H7 (cell line): ENCODE data around the gene SREBF1. TPM values are rescaled to one million over a fixed set of nuclear protein-coding genes. Genes with fewer than 3 reads are reported as not detected.

Source experiments
- DNase-seq: peaks from one replicate; pipeline ENCODE4 v3.0.0; 2012
- H3K27me3 ChIP-seq: 2 replicates; pipeline ENCODE4 v1.6.0; 2011; ENCODE audit warnings: mild to moderate bottlenecking, low read length; ENCODE audit not compliant: control insufficient read depth, insufficient read depth
- H3K36me3 ChIP-seq: replicated peaks from 2 replicates; pipeline ENCODE4 v1.5.1; 2011; ENCODE audit warnings: low read length; ENCODE audit not compliant: control insufficient read depth, insufficient read depth
- H3K4me3 ChIP-seq: 2 replicates; pipeline ENCODE4 v1.5.1; 2011; ENCODE audit warnings: low read depth, mild to moderate bottlenecking, control low read depth, low read length, moderate library complexity; ENCODE audit not compliant: insufficient read depth
- total RNA-seq: library from RNA; depleted of rRNA; stranded (reverse); fragments of >200 nt; shearing (Covaris generic); gene quantifications from 2 replicates; pipeline ENCODE4 v1.2.3, GENCODE V29; 2014

The SREBF1 gene
- total RNA-seq, 1 experiment from 2014 or later = 43.6 TPM

DNA sequence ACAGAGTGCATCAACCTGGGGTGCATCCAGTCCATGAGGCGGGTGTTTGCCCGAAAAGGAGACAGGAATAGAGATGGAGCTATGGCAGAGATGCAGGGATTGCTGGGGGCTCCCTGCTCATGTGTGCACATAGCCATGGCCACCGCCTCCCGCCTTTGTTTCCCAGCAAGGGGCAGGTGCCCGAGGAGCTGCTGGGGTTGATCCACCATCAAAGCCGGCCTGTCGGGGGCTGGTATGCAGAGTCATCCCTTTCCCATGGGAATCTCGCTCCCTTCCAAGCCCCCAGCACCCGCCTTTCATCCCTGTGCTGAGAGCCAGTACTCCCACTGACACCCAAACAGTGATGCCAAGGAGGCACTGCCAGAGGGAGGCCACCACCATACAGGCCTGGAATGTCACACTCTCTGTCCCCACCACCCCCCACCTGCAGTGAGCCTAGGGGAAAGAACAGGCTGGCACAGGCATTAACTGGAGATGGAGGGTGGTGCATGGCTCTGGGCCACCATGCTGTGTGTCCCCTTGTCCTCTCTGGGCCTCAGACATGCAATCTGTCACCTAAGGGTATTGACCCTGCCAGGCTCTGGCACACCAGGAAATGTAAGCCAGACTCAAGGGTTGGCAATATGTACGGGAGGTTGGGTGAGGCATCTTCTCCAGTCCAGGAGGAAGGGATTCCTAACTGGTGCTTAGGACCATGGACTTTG lies 65.1 kb downstream of the SREBF1 start:
- Histone ChIP-seq H3K27me3 (no peaks in the 10 kb centered on the region), H3K36me3 (no peaks in the 10 kb centered on the region), H3K4me3 (no peak overlapping the region)
- no peak for DNase-seq

DNA sequence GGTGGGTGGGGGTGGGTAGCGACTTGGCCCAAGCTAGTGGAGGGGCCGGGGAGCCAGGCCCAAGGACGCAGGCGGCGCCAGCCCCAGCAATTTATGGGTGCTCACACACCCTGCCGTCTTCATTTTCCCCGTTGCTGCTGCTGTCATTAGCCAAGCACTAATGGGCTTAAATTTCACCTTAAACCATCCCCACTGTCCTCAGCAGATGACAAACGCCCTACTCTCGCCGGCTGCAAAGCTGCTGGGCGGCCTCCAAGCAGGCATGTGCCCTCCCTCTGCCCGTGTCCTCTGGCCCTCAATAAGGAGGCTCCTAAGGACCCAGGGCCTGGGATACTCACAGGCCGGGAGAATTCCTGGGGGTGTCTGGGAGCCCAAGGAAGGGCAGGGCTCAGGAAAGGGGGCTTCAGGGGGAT lies 66.1 kb downstream of the SREBF1 start:
- DNase-seq = no peak
- H3K4me3 ChIP-seq = no peak overlapping the region
- H3K27me3 ChIP-seq = no peaks in the 10 kb centered on the region
- no peaks in the 10 kb centered on the region for H3K36me3 ChIP-seq

DNA sequence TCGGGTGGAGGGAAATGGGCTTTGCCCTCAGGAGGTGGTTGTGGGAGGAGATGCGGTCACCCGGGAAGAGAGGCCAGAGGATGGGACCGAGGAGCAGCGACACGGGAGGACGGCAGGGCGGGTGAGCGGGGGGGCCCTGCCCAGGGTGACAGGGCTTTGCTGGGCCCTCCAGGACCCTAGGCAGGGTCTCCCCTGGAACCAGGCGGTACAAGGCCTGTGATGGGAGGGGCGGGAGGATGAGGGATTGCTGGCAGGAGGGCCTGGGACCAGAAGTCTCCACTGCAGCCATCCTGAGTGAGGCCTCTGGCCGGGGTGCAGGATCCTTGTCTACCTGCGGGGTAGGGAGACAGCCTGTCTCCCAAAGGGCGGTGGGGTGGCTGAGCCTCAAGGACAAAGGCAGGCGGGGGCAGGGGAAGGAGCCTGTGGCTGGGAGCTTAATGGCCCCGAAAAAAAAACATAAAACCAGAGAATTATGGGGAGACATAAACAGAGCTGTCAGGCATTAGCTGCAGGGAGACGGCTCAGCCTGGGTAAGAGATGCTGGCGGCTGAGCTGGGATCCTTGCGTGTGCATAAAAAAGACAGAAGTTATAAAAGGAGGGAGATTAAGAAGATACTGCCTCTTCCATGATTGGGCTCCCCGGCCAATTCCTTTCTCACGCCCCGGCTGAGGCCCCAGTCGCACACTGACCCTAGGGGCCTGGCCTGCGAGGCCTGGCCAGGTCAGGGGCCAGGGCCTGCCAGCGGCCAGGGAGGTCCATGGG lies 66.7 kb downstream of the SREBF1 start:
- H3K36me3 ChIP-seq = no peaks in the 10 kb centered on the region
- DNase-seq = peak; percentile 71
- H3K27me3 ChIP-seq = no peaks in the 10 kb centered on the region
- no peak overlapping the region for H3K4me3 ChIP-seq

DNA sequence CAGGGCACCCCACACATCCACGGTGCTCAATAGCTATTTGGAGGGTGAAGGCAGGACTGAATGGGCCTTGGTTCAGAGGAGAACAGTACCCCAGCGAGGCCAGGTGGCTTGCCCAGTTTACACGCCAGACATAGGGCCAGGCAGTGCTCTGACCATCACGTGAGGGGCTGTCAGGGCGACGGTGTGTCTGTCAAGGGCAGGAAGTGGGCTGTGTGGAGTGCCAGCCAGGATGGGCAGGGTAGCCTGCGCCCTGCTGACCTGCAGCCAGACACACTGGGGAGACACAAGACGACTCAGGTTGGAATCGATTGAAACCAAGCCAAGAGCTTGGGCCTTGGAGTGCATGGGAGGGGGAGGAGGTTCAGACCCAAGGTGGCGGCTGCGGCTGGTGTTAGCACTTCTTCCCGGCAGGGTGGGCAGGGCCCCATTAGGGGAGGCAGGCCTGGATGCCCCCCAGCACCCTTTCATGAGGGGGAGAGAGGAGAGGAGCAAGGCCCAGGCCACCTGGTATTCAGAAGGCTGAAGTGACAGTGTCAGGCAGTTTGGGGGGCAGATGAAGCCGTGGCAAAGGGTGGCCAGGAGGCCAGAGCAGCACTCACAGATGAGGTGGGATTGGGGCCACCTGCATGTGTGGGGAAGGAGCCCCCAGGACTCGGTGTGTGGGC lies 68.2 kb downstream of the SREBF1 start:
- no peak overlapping the region for H3K4me3 ChIP-seq
- no peaks in the 10 kb centered on the region for H3K36me3 ChIP-seq
- no peaks in the 10 kb centered on the region for H3K27me3 ChIP-seq
- DNase-seq = no peak

DNA sequence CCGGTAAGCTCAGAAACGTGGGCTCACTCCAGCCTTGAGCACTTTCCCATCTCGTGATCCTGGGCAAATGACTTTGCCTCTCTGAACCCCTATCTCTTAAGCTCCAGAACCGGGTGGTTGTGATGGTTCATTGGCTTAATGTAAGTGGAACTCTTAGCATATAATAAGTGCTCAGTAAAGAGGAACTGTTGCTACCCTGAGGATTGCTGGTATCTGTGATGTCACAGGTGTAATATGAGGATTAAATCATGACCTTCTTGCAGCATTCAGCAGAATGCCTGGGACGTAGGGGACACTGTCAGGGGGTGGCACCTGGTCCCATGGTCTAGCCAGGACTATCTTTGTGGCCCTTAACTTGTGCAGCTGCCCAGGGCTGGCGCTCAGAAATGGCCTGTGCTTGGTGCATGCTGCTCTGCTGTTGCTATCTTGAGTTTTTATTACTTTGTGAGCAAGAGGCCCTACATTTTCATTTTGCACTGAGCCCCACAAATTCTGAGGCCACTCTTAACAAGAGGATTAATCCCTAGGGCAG lies 68.8 kb downstream of the SREBF1 start:
- H3K27me3 ChIP-seq = no peaks in the 10 kb centered on the region
- no peak for DNase-seq
- no peak overlapping the region for H3K4me3 ChIP-seq
- no peaks in the 10 kb centered on the region for H3K36me3 ChIP-seq

DNA sequence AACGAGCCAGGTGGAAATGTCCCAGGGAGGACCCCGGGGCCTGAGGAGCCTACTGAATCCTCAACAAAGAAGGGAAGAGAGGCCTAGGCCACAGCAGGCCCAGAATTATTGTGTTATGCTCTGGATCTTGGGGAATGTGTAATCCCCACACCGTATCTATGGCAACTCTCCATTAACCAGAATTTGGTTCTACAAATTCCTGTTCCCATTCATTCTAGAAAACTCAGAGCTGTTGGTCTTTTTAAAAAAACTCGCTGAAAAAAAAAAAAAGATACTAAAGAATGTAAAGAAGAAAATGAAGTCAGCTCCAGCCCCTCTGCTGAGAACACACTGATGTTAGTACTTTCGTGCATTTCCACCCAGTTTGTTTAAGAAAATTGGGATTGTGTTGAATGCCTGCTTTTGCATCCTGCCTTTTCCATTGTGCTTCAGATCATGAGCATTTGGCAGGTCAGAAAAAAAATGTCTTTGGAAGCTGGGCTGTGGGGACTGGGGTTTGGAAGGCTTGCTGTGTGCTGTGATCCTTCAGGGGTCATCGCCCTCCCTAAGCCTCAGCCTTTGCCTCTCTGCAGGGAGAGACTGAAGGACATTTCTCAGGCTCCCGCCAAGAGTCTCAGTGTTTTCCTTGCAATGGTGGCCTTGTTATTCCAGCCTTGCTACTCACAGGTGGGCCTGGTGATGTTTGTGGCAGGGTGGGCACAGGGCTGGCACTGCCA lies 69.5 kb downstream of the SREBF1 start:
- no peak for DNase-seq
- no peaks in the 10 kb centered on the region for H3K27me3 ChIP-seq
- no peak overlapping the region for H3K4me3 ChIP-seq
- no peaks in the 10 kb centered on the region for H3K36me3 ChIP-seq

DNA sequence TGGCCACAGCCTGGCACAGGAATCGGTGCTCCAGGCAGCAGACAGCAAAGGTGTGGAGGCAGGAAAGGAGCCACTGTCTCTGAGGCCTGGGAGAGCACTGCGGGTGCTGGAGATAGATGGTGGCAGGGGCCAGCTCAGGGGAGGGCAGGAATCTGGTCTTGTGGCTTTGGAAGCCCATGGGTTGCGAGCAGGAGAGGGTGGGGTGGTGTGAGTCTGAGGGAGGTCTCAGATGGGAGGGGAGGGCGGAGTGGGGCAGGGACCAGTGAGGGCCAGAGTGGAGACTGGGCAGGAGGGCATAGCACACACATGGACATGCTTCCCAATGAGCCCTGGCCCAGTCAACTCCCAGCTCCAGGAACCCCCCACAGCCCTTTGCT lies 70.1 kb downstream of the SREBF1 start:
- no peaks in the 10 kb centered on the region for H3K36me3 ChIP-seq
- no peak for DNase-seq

DNA sequence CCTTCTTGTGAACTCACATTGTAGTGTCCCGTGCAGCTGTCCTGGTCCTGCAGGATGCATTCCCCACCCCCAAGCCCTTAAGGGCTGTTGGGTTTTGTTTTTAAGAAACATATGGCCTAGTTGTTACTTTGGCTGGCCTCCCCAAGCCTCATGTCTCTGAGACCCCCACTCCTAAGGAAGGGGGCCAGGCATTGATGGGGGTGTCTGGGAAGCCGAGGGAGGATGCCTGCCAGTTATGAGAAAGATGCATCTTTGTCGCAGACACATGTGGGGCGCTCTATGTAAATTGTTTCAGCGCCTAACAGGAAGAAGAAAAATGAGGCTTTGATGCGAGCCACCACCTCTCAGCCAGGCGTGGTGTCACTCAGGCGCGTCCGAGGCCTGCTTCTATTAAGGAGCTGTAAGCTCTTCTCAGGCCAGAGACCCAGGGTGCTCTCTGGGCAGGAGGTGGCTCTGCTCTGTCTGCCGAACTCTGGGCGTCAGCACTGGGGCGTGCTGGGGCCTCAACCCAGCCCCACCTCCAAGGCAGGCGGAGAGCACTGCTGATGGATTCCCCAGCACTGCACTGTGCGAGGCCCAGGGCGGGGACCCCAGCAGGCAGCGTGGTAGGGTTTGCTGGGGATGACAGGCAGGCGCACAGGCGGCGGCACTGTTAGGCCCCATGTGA lies 70.6 kb downstream of the SREBF1 start:
- Histone ChIP-seq H3K27me3 (no peaks in the 10 kb centered on the region), H3K36me3 (no peaks in the 10 kb centered on the region), H3K4me3 (no peak overlapping the region)
- DNase-seq = no peak

More for the DNA sequence above, 70.1 kb downstream of the SREBF1 start:
- Histone ChIP-seq H3K4me3 (no peak overlapping the region), H3K27me3 (no peaks in the 10 kb centered on the region)

DNA sequence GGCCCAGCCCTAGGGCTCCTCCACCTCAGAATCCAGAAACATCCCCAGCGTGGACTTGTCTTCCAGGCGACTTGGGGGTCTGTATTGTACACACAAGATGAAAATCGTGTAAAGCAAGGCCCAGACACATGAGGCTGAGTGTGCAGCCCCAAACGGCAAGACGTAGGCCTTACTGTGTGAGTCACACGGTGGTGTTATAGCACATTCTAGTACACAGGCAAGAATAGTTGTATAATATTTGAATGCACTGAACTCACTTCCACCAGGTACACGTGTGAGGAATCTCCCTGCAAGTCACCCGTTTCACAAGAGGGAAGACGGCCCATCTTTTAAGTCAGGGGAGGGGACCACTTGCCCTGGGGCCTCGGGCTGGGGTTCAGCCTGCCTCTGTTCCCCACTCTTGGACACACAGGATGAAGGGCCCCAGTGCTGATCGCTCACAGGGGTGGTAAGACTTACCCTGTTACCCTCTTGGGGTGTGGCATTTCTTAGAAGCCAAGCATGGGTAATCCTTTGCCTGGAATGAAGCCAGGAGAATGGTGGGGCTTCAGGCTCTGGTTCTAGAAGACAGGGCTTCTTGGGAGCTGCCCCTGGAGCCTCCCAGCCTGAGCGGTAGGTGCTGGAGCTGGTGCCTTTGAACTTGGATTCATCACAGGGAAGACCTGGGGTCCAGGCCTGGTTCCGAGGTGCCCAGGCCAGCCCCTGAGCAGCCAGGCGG lies 71.3 kb downstream of the SREBF1 start:
- Histone ChIP-seq H3K4me3 (no peak overlapping the region), H3K27me3 (no peaks in the 10 kb centered on the region), H3K36me3 (no peaks in the 10 kb centered on the region)
- DNase-seq = no peak

DNA sequence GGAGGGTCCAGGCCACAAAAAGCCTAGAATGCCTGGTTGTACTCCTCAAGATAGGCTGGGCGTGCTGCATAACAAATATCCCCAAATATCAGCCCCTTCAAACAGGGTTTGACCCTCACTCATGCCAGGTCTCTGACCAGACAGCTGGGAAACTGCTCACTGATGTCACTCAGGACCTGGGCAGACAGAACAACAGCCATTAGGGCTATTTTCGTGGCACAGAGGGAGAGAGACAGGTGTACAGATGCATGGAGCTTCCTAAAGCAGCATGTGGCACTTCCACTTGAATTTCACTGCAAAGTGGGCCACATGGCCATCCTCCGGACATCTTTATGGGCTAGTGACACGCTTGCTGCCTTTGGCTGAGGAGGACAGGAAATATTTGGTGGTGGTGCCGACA lies 73.1 kb downstream of the SREBF1 start:
- no peak for DNase-seq
- no peaks in the 10 kb centered on the region for H3K27me3 ChIP-seq
- H3K4me3 ChIP-seq = no peak overlapping the region

DNA sequence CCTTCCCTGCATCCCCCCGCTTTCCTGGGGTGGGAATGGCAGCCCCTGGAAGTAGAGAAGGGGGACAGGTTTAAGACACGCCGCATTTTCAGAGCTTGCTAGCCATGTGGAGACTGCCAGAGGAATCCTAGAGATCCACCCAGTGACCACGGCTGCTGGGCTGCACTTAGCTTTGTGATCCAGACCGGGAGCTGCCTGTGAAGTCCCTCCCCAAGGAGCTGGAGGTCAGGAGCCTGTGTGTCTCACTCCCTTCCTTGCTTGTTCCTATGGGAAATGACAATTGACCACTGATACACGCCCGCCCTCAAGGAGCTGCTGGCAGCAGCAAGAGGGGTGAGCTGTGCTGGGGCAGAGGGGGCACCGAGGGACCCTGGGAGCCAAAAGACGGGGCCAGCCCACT lies 73.7 kb downstream of the SREBF1 start:
- Histone ChIP-seq H3K36me3 (no peaks in the 10 kb centered on the region), H3K4me3 (no peak overlapping the region), H3K27me3 (no peaks in the 10 kb centered on the region)
- DNase-seq = no peak

More for the DNA sequence above, 73.1 kb downstream of the SREBF1 start:
- no peaks in the 10 kb centered on the region for H3K36me3 ChIP-seq

DNA sequence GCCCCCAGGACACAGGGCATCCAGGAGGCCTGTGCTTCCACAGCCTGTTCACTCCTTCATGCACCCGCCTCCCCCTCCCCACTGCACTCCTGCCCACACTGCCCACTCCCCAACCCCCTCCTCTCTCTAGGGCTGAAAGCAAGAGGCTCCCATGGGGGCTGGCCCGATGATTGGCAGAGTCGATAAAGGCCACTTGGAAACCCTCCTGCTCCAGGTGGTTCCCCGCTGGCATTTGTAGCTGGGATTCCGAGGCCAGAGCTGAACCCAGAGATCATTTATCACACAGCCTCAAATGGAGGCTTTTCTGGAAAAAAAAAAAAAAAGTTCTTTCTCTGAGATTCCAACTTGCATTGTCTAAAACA lies 74.1 kb downstream of the SREBF1 start:
- H3K4me3 ChIP-seq = no peak overlapping the region
- H3K27me3 ChIP-seq = no peaks in the 10 kb centered on the region
- DNase-seq = no peak
- no peaks in the 10 kb centered on the region for H3K36me3 ChIP-seq
